ENCODE results near the gene HMGCLL1. TPM values are rescaled to one million over a fixed set of nuclear protein-coding genes. Genes with fewer than 3 reads are reported as not detected.

HMGCLL1 gene
- total RNA-seq, 1 donor from 2014 or later = 1.2 TPM

DNA sequence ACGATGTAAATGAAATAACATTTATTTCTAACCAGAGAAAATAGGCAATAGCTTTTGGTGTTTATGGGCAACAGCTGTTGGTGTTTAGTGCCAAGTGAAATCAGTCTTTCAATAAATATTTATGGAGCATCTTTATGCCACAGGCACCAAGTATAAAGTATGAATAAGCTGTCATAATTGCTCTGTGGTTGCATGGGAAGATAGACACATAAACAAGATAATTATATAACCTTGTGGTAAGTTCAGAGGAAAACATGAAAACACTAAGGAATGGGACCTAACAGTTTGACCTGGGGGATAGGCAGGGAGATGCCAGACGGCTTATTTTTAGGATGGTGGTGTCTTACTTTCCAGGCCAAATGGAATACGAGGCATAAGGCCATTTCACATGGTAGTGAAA is 140.8 kb downstream of the HMGCLL1 start:
- Histone ChIP-seq H3K4me3 (no peak overlapping the region), H3K27me3 (ENCODE audit: low read depth) (no peaks in the 10 kb centered on the region), H3K9me3 (replicated peaks) (no peaks in the 10 kb centered on the region), H3K27ac (replicated peaks) (no peak overlapping the region), H3K36me3 (no peaks in the 10 kb centered on the region), H3K4me1 (no peaks in the 10 kb centered on the region)
- intact Hi-C loops (cut with micrococcal nuclease) = no loop called here
- TF ChIP-seq, protein P1, sequence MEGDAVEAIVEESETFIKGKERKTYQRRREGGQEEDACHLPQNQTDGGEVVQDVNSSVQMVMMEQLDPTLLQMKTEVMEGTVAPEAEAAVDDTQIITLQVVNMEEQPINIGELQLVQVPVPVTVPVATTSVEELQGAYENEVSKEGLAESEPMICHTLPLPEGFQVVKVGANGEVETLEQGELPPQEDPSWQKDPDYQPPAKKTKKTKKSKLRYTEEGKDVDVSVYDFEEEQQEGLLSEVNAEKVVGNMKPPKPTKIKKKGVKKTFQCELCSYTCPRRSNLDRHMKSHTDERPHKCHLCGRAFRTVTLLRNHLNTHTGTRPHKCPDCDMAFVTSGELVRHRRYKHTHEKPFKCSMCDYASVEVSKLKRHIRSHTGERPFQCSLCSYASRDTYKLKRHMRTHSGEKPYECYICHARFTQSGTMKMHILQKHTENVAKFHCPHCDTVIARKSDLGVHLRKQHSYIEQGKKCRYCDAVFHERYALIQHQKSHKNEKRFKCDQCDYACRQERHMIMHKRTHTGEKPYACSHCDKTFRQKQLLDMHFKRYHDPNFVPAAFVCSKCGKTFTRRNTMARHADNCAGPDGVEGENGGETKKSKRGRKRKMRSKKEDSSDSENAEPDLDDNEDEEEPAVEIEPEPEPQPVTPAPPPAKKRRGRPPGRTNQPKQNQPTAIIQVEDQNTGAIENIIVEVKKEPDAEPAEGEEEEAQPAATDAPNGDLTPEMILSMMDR (IDR thresholded peaks at IDR 0.05; ENCODE audit: borderline replicate concordance) = no peak
- no peak for DNase-seq

GRCh38 chr6:55437141-55437540 is 141.9 kb downstream of the HMGCLL1 start:
- Histone ChIP-seq H3K4me3 (no peak overlapping the region), H3K36me3 (no peaks in the 10 kb centered on the region), H3K27me3 (ENCODE audit: low read depth) (no peaks in the 10 kb centered on the region), H3K4me1 (no peaks in the 10 kb centered on the region), H3K9me3 (replicated peaks) (no peaks in the 10 kb centered on the region), H3K27ac (replicated peaks) (no peak overlapping the region)
- TF ChIP-seq, protein P1 (IDR thresholded peaks at IDR 0.05; ENCODE audit: borderline replicate concordance) = no peak
- no peak for DNase-seq
- intact Hi-C loops (cut with micrococcal nuclease) = no loop called here

DNA sequence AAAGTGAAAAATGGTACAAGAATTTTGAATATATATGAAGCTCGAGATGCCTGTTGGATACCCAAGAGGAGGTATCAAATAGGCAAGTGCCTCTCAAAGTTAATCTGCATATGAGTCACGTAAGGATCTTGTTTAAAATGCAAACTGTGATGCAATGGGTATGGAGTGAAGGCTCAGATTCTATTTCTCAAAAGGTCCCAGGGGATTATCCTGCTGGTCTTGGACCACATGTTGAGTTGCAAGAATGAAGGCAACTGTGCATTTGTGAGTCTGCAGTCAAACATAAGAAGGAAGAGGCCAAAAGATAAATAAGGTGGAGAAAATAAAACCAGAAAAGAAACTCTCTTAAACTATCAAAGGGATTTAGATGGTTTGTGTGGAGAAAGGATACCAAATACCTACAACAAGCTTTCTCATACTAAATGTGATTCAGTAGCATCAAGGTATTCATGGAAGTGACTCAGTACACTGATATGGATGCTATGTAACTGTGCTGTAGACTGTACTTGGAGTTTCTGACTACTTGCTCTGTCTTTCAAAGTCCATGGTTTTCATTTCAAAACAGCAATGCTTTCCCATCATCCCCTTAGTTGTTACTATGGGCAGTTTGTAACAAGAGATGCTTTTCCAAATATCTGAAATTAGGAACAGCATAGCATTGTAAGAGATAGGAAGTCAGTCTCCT is 145.4 kb downstream of the HMGCLL1 start:
- no peaks in the 10 kb centered on the region for H3K4me1 ChIP-seq
- DNase-seq = no peak
- intact Hi-C loops (cut with micrococcal nuclease) = no loop called here
- H3K36me3 ChIP-seq = no peaks in the 10 kb centered on the region
- no peak overlapping the region for H3K4me3 ChIP-seq
- H3K27ac ChIP-seq (replicated peaks) = no peak overlapping the region
- TF ChIP-seq, protein P1 (IDR thresholded peaks at IDR 0.05; ENCODE audit: borderline replicate concordance) = no peak
- H3K9me3 ChIP-seq (replicated peaks) = no peaks in the 10 kb centered on the region
- H3K27me3 ChIP-seq (ENCODE audit: low read depth) = no peaks in the 10 kb centered on the region

DNA sequence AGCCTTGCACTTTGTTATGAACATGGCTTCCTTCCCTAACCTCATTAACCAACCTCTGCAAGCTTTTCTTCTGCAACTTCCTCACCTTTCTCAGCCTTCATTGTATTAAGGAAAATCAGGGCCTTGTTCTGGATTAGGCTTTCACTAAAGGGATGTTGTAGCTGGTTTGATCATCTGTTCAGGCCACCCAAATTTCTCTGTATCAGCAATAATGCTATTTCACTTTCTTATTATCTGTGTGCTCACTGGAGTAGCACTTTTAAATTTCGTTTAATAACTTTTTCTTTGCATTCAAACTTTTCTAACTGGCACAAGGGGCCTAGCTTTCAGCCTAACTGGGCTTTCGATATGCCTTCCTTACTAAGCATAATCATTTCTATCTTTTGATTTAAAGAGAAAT is 155.1 kb downstream of the HMGCLL1 start:
- Histone ChIP-seq H3K27ac (replicated peaks) (no peak overlapping the region), H3K4me3 (no peak overlapping the region), H3K27me3 (ENCODE audit: low read depth) (no peaks in the 10 kb centered on the region), H3K36me3 (no peaks in the 10 kb centered on the region), H3K9me3 (replicated peaks) (no peaks in the 10 kb centered on the region), H3K4me1 (no peaks in the 10 kb centered on the region)
- TF ChIP-seq, protein P1 (IDR thresholded peaks at IDR 0.05; ENCODE audit: borderline replicate concordance) = no peak
- intact Hi-C loops (cut with micrococcal nuclease) = no loop called here
- DNase-seq = no peak

DNA sequence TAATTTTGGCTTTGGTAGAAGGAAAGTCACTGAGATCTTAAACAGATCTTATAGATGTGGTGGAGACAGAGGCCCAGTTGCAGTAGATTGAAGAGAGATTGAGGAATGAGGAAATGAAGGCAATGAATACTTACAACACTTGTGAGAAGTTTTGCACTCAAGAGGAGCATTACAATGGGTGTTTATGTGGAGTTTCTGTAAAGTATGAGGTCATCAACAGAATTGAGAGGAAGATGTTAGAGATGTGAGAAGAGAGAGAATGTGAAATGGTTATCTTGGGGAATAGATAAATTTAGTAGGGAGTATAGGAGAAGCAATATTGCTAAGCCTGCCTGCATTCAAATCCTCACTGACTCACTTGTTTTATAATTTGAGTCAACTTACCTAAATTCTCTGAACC is 168.3 kb downstream of the HMGCLL1 start:
- peaks cover 8% of the 10 kb centered on the region for H3K9me3 ChIP-seq (replicated peaks)
- TF ChIP-seq, protein P1 (IDR thresholded peaks at IDR 0.05; ENCODE audit: borderline replicate concordance) = no peak
- no peaks in the 10 kb centered on the region for H3K36me3 ChIP-seq
- intact Hi-C loops (cut with micrococcal nuclease) = no loop called here
- no peaks in the 10 kb centered on the region for H3K27me3 ChIP-seq (ENCODE audit: low read depth)
- H3K4me1 ChIP-seq = no peaks in the 10 kb centered on the region
- no peak overlapping the region for H3K4me3 ChIP-seq
- no peak for DNase-seq
- H3K27ac ChIP-seq (replicated peaks) = no peak overlapping the region
